Chondrocyte (in vitro differentiated cells): ENCODE data around the gene SUSD4. TPM values are rescaled to one million over a fixed set of nuclear protein-coding genes. Genes with fewer than 3 reads are reported as not detected.

Experiments used
- DNase-seq: peaks from one replicate; pipeline ENCODE4 v3.0.0; 2021; ENCODE audit warnings: mixed read lengths, low spot score
- H3K27ac Mint-ChIP-seq: one replicate; pipeline ENCODE4 v1.8.0; 2021; ENCODE audit warnings: mild to moderate bottlenecking, moderate library complexity, mixed read lengths; ENCODE audit not compliant: unreplicated experiment
- H3K27me3 Mint-ChIP-seq: 2 replicates; pipeline ENCODE4 v1.8.0; 2021; ENCODE audit warnings: low read depth, mixed read lengths
- H3K36me3 Mint-ChIP-seq: 2 replicates; pipeline ENCODE4 v1.8.0; 2021; ENCODE audit warnings: low read depth, mixed read lengths
- H3K4me1 Mint-ChIP-seq: 2 replicates; pipeline ENCODE4 v1.8.0; 2021; ENCODE audit warnings: low read depth, mild to moderate bottlenecking, mixed read lengths
- H3K4me3 Mint-ChIP-seq: one replicate; pipeline ENCODE4 v1.8.0; 2021; ENCODE audit warnings: mild to moderate bottlenecking, moderate library complexity, mixed read lengths; ENCODE audit not compliant: unreplicated experiment
- H3K9me3 Mint-ChIP-seq: 2 replicates; pipeline ENCODE4 v1.8.0; 2021; ENCODE audit warnings: low read depth, mixed read lengths
- total RNA-seq: library from RNA; stranded (reverse); gene quantifications from 3 replicates; pipeline ENCODE4 v1.2.1, GENCODE V29; 2021
- TF ChIP-seq, protein P1 (sequence below): fragments of 200-600 bp; sonication (generic); IDR thresholded peaks from 2 replicates; pipeline ENCODE4 v1.5.0; 2021; ENCODE audit warnings: antibody characterized with exemption, mild to moderate bottlenecking, moderate library complexity

The SUSD4 gene
- total RNA-seq, 1 donor from 2014 or later: 0.42 TPM

DNA sequence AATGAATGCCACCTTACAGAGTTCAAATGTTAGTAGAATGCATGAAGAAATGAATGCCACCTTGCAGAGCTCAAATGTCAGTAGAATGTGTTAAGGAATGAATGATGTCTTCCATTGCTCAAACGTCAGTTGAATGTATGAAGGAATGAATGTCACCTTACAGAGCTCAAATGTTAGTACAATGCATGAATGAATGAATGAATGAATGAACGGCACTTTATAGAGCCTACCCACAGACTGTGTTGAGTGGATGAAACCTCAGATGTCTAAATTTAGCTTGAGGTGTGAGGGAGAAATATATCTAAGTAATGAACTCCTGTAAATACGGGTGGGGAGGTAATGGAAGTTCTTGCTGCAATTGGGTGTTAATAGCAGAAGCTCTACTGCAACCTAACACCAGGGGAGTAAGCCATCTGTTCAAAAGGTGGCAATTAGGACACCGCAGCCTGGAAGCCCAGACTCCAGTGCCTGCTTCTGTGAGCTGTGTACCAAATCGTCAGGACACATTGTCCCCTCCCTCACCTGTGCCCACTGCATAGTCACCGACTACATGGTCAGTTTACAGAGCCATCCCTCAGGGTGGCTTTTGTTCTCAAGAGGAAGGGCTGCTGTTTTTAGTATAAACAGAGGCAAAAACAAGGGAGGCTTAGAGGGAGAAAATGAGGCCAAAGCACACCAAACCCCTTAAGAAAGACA lies 26.7 kb downstream of the SUSD4 start:
- H3K9me3 Mint-ChIP-seq: peaks cover 4% of the 10 kb centered on the region
- no peak overlapping the region for H3K27ac Mint-ChIP-seq
- H3K27me3 Mint-ChIP-seq: peaks cover 46% of the 10 kb centered on the region
- TF ChIP-seq, protein P1, sequence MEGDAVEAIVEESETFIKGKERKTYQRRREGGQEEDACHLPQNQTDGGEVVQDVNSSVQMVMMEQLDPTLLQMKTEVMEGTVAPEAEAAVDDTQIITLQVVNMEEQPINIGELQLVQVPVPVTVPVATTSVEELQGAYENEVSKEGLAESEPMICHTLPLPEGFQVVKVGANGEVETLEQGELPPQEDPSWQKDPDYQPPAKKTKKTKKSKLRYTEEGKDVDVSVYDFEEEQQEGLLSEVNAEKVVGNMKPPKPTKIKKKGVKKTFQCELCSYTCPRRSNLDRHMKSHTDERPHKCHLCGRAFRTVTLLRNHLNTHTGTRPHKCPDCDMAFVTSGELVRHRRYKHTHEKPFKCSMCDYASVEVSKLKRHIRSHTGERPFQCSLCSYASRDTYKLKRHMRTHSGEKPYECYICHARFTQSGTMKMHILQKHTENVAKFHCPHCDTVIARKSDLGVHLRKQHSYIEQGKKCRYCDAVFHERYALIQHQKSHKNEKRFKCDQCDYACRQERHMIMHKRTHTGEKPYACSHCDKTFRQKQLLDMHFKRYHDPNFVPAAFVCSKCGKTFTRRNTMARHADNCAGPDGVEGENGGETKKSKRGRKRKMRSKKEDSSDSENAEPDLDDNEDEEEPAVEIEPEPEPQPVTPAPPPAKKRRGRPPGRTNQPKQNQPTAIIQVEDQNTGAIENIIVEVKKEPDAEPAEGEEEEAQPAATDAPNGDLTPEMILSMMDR: no peak
- no peaks in the 10 kb centered on the region for H3K4me1 Mint-ChIP-seq
- no peak overlapping the region for H3K4me3 Mint-ChIP-seq
- no peaks in the 10 kb centered on the region for H3K36me3 Mint-ChIP-seq
- no peak for DNase-seq

DNA sequence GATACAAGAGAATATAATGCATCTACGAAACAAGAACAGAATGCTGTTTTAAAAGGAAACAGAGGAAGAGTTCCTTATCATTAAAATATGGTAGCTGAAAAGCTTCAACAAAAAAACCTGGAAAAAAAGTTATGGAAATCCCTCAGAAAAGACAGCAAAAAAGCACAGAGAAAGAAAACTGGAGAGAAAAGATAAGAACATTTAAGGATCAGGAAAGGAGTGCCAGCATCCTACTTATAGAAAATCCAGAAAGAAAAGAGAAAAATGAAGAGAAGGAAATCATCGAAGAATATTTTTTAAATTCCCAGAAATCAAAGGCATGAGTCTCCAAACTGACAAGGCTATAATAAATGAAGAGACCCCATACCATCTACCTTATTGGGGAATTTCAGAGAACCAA lies 29.8 kb downstream of the SUSD4 start:
- no peak for DNase-seq
- H3K36me3 Mint-ChIP-seq: no peaks in the 10 kb centered on the region
- peaks cover 2% of the 10 kb centered on the region for H3K4me1 Mint-ChIP-seq
- H3K27me3 Mint-ChIP-seq: peaks cover 47% of the 10 kb centered on the region
- H3K4me3 Mint-ChIP-seq: no peak overlapping the region
- H3K27ac Mint-ChIP-seq: no peak overlapping the region
- peaks cover 4% of the 10 kb centered on the region for H3K9me3 Mint-ChIP-seq
- TF ChIP-seq, protein P1: no peak

DNA sequence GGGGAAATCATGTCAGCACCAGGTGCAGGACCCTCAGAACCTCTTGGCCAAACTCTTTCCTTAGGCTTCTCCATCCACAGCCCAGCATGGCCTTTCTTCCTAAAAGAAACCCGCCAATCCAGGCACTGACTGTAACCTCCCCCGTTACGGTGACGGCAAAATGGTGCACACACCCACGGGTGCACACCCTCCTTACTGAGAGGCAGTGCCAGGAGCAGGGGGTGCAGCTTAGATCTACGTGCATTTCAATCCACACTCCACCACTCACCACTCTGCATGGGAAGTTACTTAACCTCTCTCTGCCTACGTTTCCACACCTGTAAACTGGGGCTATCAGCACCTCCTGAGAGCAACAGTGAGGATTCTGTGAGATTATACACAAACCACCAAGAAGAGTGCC lies 31.0 kb downstream of the SUSD4 start:
- Mint-ChIP-seq H3K27me3 (peaks cover 39% of the 10 kb centered on the region), H3K4me3 (no peak overlapping the region)

DNA sequence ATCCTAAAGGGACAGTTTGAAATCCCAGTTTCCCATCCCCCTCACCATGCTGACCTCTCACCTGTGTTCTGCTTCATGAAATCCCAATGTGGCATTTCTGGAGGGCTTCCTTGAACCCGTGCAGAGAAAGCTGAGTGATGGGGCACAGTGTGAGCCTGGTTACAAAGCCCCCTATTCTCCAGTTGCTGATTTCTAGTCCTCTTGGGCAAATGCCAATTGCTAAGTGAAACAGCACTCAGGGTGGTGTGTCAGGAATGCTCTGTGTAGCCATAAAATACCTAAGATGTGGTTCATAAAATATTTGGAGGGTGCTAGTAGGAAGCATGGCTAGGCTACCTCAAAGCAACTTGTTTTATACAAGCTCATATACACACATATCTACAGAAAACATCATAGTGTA lies 32.0 kb downstream of the SUSD4 start:
- Mint-ChIP-seq H3K27ac (no peak overlapping the region), H3K4me1 (peaks cover 2% of the 10 kb centered on the region), H3K9me3 (peaks cover 4% of the 10 kb centered on the region), H3K36me3 (no peaks in the 10 kb centered on the region), H3K4me3 (no peak overlapping the region), H3K27me3 (peaks cover 39% of the 10 kb centered on the region)
- no peak for DNase-seq
- TF ChIP-seq, protein P1: no peak

More for the DNA sequence above, 31.0 kb downstream of the SUSD4 start:
- DNase-seq: no peak
- H3K27ac Mint-ChIP-seq: no peak overlapping the region
- H3K9me3 Mint-ChIP-seq: peaks cover 4% of the 10 kb centered on the region
- peaks cover 2% of the 10 kb centered on the region for H3K4me1 Mint-ChIP-seq
- TF ChIP-seq, protein P1: no peak
- no peaks in the 10 kb centered on the region for H3K36me3 Mint-ChIP-seq

DNA sequence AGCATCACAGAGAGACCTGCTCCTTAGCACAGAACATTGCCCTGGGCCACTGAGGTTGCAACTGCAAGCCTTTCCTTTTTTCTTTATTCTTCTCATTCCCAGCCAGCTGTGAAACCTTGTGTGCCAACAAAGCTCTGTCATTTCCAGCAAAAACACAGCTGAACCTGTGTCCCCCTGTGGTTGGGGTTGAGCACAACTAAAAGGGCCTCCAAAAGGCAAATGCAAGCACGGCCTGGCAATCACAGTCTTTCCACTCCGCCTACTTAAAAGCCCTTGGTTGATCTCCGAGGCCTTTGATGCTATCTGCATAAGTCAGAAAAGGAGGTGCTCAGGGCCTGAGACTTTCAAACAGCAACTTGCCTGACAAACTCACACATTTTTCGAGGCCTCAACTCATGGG lies 32.7 kb downstream of the SUSD4 start:
- DNase-seq: no peak

More for the DNA sequence above, 32.7 kb downstream of the SUSD4 start:
- H3K4me3 Mint-ChIP-seq: no peak overlapping the region
- TF ChIP-seq, protein P1: no peak
- H3K9me3 Mint-ChIP-seq: peaks cover 4% of the 10 kb centered on the region
- H3K27me3 Mint-ChIP-seq: peaks cover 35% of the 10 kb centered on the region
- H3K36me3 Mint-ChIP-seq: no peaks in the 10 kb centered on the region
- no peak overlapping the region for H3K27ac Mint-ChIP-seq
- H3K4me1 Mint-ChIP-seq: peaks cover 2% of the 10 kb centered on the region
